Right lobe of liver (tissue), 6 donors: Measurements from ENCODE around the gene DDX47. TPM values are rescaled to one million over a fixed set of nuclear protein-coding genes. Genes with fewer than 3 reads are reported as not detected.

Experiments used
- ATAC-seq, 4 donors: fragments of 200-7000 bp; cut with Tn5 transposase; one replicate each; pipeline ENCODE4 v1.9.1; 2020; ENCODE audit warnings: mild to moderate bottlenecking in 4 of 4, moderate library complexity in 4 of 4
- DNase-seq, 3 donors: peaks; one replicate each; pipeline ENCODE4 v3.0.0-alpha.2; 2020
- H3K27ac ChIP-seq, 3 donors: fragments of 200-600 bp; one replicate each; pipeline ENCODE4 v1.8.0; 2022
- H3K27me3 ChIP-seq, 2 donors: fragments of 200-600 bp; one replicate each; pipeline ENCODE4 v1.8.0; 2022
- H3K36me3 ChIP-seq, 4 donors: fragments of 200-600 bp; sonication (generic) in 1 of 4; one replicate each; pipeline versions ENCODE4 v1.5.1 to v1.8.0; 2017 to 2022; ENCODE audit warnings: control low read depth in 1 of 4
- H3K4me1 ChIP-seq, 4 donors: fragments of 200-600 bp; sonication (generic) in 1 of 4; one replicate each; pipeline versions ENCODE4 v1.5.1 to v1.8.0; 2017 to 2022; ENCODE audit warnings: control low read depth in 1 of 4
- H3K4me3 ChIP-seq, 3 donors: fragments of 200-600 bp; one replicate each; pipeline ENCODE4 v1.8.0; 2022
- H3K9me3 ChIP-seq, 4 donors: fragments of 200-600 bp; sonication (generic) in 1 of 4; one replicate each; pipeline versions ENCODE4 v1.5.1 to v1.8.0; 2017 to 2022; ENCODE audit warnings: control low read depth in 1 of 4
- CTCF ChIP-seq, 4 donors: fragments of 200-600 bp in 3 of 4; fragments of 450-650 bp in 1 of 4; IDR thresholded peaks; one replicate each; pipeline versions ENCODE4 v1.5.1 to v1.8.0; 2016 to 2022; ENCODE audit warnings: antibody characterized with exemption in 4 of 4, mild to moderate bottlenecking in 2 of 4
- POLR2A ChIP-seq: fragments of 450-650 bp; IDR thresholded peaks from one replicate; pipeline ENCODE4 v1.6.1; 2017; ENCODE audit warnings: antibody characterized with exemption, mild to moderate bottlenecking
- WGBS: methylation state at CpG from one replicate; pipeline ENCODE4 v1.1.6; 2018; ENCODE audit warnings: low coverage, low lambda C conversion rate; ENCODE audit not compliant: insufficient coverage; ENCODE audit errors: missing lambda C conversion rate; 5-methylcytosine and 5-hydroxymethylcytosine counted together
- intact Hi-C, 2 donors: fragments of 100-400 bp; cut with DNase I; formaldehyde crosslinking; loops; one replicate each; pipeline versions ENCODE4 v1.11.2 to v1.14.1; 2022
- total RNA-seq, 6 experiments: library from RNA; depleted of rRNA in 2 of 6; stranded (reverse); fragments of >200 nt in 2 of 6; fragmentation: NEBNext Ultra II Directional in 3 of 6; extraction: Animal tissue kit (Norgen Biotek cat#: 25700) in 3 of 6; gene quantifications; one replicate each; pipeline versions ENCODE4 v1.1.0 to v1.2.4, GENCODE V29; 2016 to 2023
- donor health status: DM: no; HTN: yes; CAD: no.
- donor health status: DM: no; HTN: no; CAD: no.
- donor health status: DM: no; HTN: no; CAD: no.
- donor health status: DM: no; HTN: yes; CAD: no.
- donor health status: DM: no; HTN: yes; CAD: no.

DDX47 gene
- total RNA-seq, 6 experiments from 2014 or later = 23.8 to 30.2 (median 25.3) TPM

DNA sequence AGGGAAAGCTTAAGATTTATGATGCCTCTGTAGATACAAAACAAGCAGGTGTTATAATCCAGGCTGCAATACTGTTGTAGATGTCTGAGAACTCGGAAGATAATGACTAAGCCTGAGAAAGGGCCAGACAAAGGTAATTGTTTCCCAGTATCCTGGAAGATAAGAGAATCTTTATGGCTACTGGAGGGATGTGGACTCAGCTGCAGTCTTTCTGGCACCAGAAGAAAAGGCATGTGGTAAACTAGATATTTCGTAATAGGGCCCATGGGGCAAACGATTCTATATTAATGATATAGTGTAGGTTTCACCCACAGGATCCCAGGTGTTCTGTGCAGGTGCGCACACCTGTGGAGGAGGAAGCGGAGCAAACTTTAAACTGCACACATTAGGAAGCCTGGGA lies 36.9 kb upstream of the DDX47 start:
- peak in 3 of 4 donors; percentile 25 to 64 (median 35) for ATAC-seq

GRCh38 chr12:12777092-12777491 lies 36.1 kb upstream of the DDX47 start:
- H3K27ac ChIP-seq = no peak overlapping the region
- 75% methylated on average over 3 of the region's 3 CpGs for WGBS
- intact Hi-C loops = no loop called here
- TF ChIP-seq POLR2A (no peak), CTCF (IDR thresholded peaks at IDR 0.05) (no peak)
- no peak overlapping the region for H3K4me3 ChIP-seq
- ATAC-seq (no peak), DNase-seq (no peak)
- no peaks in the 10 kb centered on the region for H3K27me3 ChIP-seq
- H3K36me3 ChIP-seq = no peaks in the 10 kb centered on the region
- no peaks in the 10 kb centered on the region for H3K9me3 ChIP-seq
- no peaks in the 10 kb centered on the region for H3K4me1 ChIP-seq

More for the DNA sequence above, 36.9 kb upstream of the DDX47 start:
- no peaks in the 10 kb centered on the region for H3K4me1 ChIP-seq
- intact Hi-C loops = no loop called here
- 58% methylated on average over 5 of the region's 5 CpGs for WGBS
- no peak for DNase-seq
- no peaks in the 10 kb centered on the region for H3K27me3 ChIP-seq
- H3K9me3 ChIP-seq = no peaks in the 10 kb centered on the region
- no peaks in the 10 kb centered on the region for H3K36me3 ChIP-seq
- TF ChIP-seq CTCF (IDR thresholded peaks at IDR 0.05) = no peak
- TF ChIP-seq POLR2A = no peak
- no peak overlapping the region for H3K27ac ChIP-seq
- H3K4me3 ChIP-seq = no peak overlapping the region

GRCh38 chr12:12779007-12779406 lies 34.1 kb upstream of the DDX47 start:
- H3K4me1 ChIP-seq = no peaks in the 10 kb centered on the region
- WGBS = 77% methylated on average over 2 of the region's 2 CpGs
- TF ChIP-seq POLR2A (no peak), CTCF (IDR thresholded peaks at IDR 0.05) (no peak)
- no peak overlapping the region for H3K27ac ChIP-seq
- H3K4me3 ChIP-seq = no peak overlapping the region
- H3K27me3 ChIP-seq = no peaks in the 10 kb centered on the region
- ATAC-seq (no peak), DNase-seq (no peak)
- H3K9me3 ChIP-seq = no peaks in the 10 kb centered on the region
- intact Hi-C loops = no loop called here
- no peaks in the 10 kb centered on the region for H3K36me3 ChIP-seq

DNA sequence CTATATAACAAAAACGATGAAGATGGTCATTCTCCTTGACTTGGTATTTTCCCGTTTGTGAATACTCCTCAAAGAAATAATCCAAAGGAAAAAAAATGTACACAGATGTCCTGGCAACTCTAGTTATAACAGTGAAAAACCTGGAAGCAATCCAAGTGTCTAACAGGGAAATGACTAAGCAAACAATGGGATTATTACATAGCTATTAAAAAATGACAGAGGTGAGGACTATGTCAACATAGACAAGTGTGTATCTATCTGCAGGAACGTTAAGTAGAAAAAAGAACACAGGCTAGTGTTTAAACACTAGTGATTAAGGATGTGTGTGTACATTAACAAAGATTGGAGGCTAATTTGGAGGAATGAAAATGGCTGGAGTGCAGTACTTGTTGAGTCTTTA lies 33.6 kb upstream of the DDX47 start:
- no peak for DNase-seq
- Histone ChIP-seq H3K36me3 (no peaks in the 10 kb centered on the region), H3K4me1 (no peaks in the 10 kb centered on the region), H3K27me3 (no peaks in the 10 kb centered on the region), H3K4me3 (no peak overlapping the region), H3K27ac (no peak overlapping the region), H3K9me3 (no peaks in the 10 kb centered on the region)
- intact Hi-C loops = no loop called here
- TF ChIP-seq CTCF (IDR thresholded peaks at IDR 0.05) = no peak
- TF ChIP-seq POLR2A = no peak
- 43% methylated on average over 3 of the region's 3 CpGs for WGBS
- peak; percentile 28 to 74 (median 55) for ATAC-seq

DNA sequence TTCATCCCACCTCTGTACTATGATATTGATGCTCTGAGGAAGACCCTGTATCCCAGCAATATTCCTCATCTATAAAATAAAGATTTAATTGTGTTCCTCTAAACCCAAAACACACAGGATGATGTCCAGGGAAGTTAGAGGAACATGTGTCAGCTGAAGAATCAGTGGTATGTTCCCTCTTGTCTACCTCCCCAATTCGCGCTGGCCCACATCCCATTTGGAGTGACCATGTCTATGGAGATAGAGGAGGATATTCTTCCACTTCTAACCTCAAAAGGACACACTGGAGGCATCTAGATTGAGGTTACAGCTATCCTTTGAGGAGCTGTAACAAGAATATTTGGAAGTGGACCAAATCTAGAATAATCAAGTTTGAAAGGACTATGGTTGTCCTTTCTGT lies 29.0 kb upstream of the DDX47 start:
- DNase-seq = no peak
- no peak for ATAC-seq

More for the DNA sequence above, 29.0 kb upstream of the DDX47 start:
- Histone ChIP-seq H3K36me3 (no peaks in the 10 kb centered on the region), H3K4me1 (peaks cover 0 to 14% (median 8%) of the 10 kb centered on the region in 4 donors), H3K9me3 (no peaks in the 10 kb centered on the region), H3K4me3 (no peak overlapping the region), H3K27me3 (no peaks in the 10 kb centered on the region), H3K27ac (no peak overlapping the region)
- 100% methylated on average over 2 of the region's 2 CpGs for WGBS
- intact Hi-C loops = no loop called here
- TF ChIP-seq POLR2A (no peak), CTCF (IDR thresholded peaks at IDR 0.05) (no peak)
